Liver (tissue), 9 donors: ENCODE results near the gene PDE5A. TPM values are rescaled to one million over a fixed set of nuclear protein-coding genes. Genes with fewer than 3 reads are reported as not detected.
A peak's percentile ranks its signal among the peaks of the same experiment; 100 is the strongest.
"Not testable (repeated sequence)": the region's sequence is repeated elsewhere in the genome, so short reads cannot be mapped to it uniquely, and the experiment has no call there.

Experiments
- DNase-seq: peaks from one replicate; pipeline ENCODE4 v3.0.0-alpha.2; 2017; ENCODE audit warnings: low spot score
- H3K27ac ChIP-seq, 2 donors: one replicate each; pipeline ENCODE4 v1.7.0; 2013; ENCODE audit warnings: inconsistent platforms in 2 of 2, low read length in 2 of 2, control low read depth in 1 of 2, low read depth in 1 of 2, mild to moderate bottlenecking in 1 of 2
- H3K27me3 ChIP-seq, 4 donors: one replicate each; pipeline versions ENCODE4 v1.6.1 to v1.7.0; 2013; ENCODE audit warnings: low read length in 3 of 4, inconsistent platforms in 1 of 4, mild to moderate bottlenecking in 1 of 4, moderate library complexity in 1 of 4; ENCODE audit not compliant: control insufficient read depth in 4 of 4, insufficient read depth in 4 of 4
- H3K36me3 ChIP-seq, 4 donors: one replicate each; pipeline versions ENCODE4 v1.6.1 to v1.7.0; 2013; ENCODE audit warnings: low read length in 3 of 4, mild to moderate bottlenecking in 3 of 4, low read depth in 1 of 4, moderate library complexity in 1 of 4; ENCODE audit not compliant: control insufficient read depth in 4 of 4, insufficient read depth in 3 of 4
- H3K4me1 ChIP-seq, 4 donors: one replicate each; pipeline versions ENCODE4 v1.6.1 to v1.7.0; 2013; ENCODE audit warnings: low read length in 3 of 4, mild to moderate bottlenecking in 3 of 4, moderate library complexity in 1 of 4; ENCODE audit not compliant: control insufficient read depth in 4 of 4, insufficient read depth in 4 of 4
- H3K4me3 ChIP-seq, 3 donors: one replicate each; pipeline versions ENCODE4 v1.6.1 to v1.7.0; 2013; ENCODE audit warnings: low read length in 3 of 3, control low read depth in 1 of 3, low read depth in 1 of 3, mild to moderate bottlenecking in 1 of 3
- H3K9ac ChIP-seq, 2 donors: one replicate each; pipeline ENCODE4 v1.7.0; 2013; ENCODE audit warnings: low read length in 2 of 2, mild to moderate bottlenecking in 2 of 2, moderate library complexity in 2 of 2, control low read depth in 1 of 2, low read depth in 1 of 2
- H3K9me3 ChIP-seq, 4 donors: one replicate each; pipeline versions ENCODE4 v1.6.1 to v1.7.0; 2013; ENCODE audit warnings: low read length in 3 of 4; ENCODE audit not compliant: control insufficient read depth in 4 of 4
- EGR1 ChIP-seq, 2 donors: IDR thresholded peaks; 2 replicates each; pipeline ENCODE4 v1.6.1; 2016 to 2018; ENCODE audit warnings: antibody characterized with exemption in 2 of 2, low read depth in 2 of 2
- FOXA2 ChIP-seq: IDR thresholded peaks from 2 replicates; pipeline ENCODE4 v1.6.1; 2016; ENCODE audit warnings: antibody characterized with exemption
- GABPA ChIP-seq, 2 donors: IDR thresholded peaks in 1 of 2; conservative IDR thresholded peaks in 1 of 2; 2 replicates each; pipeline ENCODE4 v1.6.1; 2016; ENCODE audit warnings: antibody characterized with exemption in 2 of 2, mild to moderate bottlenecking in 1 of 2, moderate library complexity in 1 of 2
- HNF4A ChIP-seq, 2 donors: conservative IDR thresholded peaks; 2 replicates each; pipeline ENCODE4 v1.6.1; 2016; ENCODE audit warnings: antibody characterized with exemption in 2 of 2, mild to moderate bottlenecking in 2 of 2
- HNF4G ChIP-seq: IDR thresholded peaks from 2 replicates; pipeline ENCODE4 v1.6.1; 2016; ENCODE audit warnings: antibody characterized with exemption
- JUND ChIP-seq, 2 donors: IDR thresholded peaks; 2 replicates each; pipeline ENCODE4 v1.6.1; 2016; ENCODE audit warnings: antibody characterized with exemption in 2 of 2
- NR2F2 ChIP-seq: IDR thresholded peaks from 2 replicates; pipeline ENCODE4 v1.6.1; 2016; ENCODE audit warnings: antibody characterized with exemption
- RXRA ChIP-seq, 2 donors: IDR thresholded peaks; 2 replicates each; pipeline ENCODE4 v1.6.1; 2017 to 2018; ENCODE audit warnings: antibody characterized with exemption in 2 of 2, mild to moderate bottlenecking in 1 of 2
- SP1 ChIP-seq: IDR thresholded peaks from 2 replicates; pipeline ENCODE4 v1.6.1; 2018; ENCODE audit warnings: antibody characterized with exemption, mild to moderate bottlenecking
- TAF1 ChIP-seq: conservative IDR thresholded peaks from 2 replicates; pipeline ENCODE4 v1.6.1; 2016; ENCODE audit warnings: antibody characterized with exemption, mild to moderate bottlenecking
- YY1 ChIP-seq: IDR thresholded peaks from 2 replicates; pipeline ENCODE4 v1.6.1; 2016; ENCODE audit warnings: antibody characterized with exemption, mild to moderate bottlenecking
- WGBS: extraction: QIAGEN DNeasy Blood & Tissue Kit; methylation state at CpG from one replicate; pipeline ENCODE4 v1.1.7; 2013; 5-methylcytosine and 5-hydroxymethylcytosine counted together
- polyA plus RNA-seq, 2 donors: library from polyadenylated mRNA; stranded (reverse) in 1 of 2; unstranded in 1 of 2; fragments of 200-250 nt in 1 of 2; fragments of >200 nt in 1 of 2; fragmentation: Nextera tagmentation in 1 of 2; extraction: Ambion mirVana in 1 of 2; gene quantifications; one replicate each; pipeline versions ENCODE4 v1.2.1 to v1.2.3, GENCODE V29; 2013 to 2015
- total RNA-seq, 2 donors: library from RNA; depleted of rRNA; stranded (reverse); fragments of >200 nt; gene quantifications; one replicate each; pipeline ENCODE4 v1.2.3, GENCODE V29; 2014
- TF ChIP-seq, protein P1 (sequence below): IDR thresholded peaks from 2 replicates; pipeline ENCODE4 v1.6.1; 2016; ENCODE audit warnings: antibody characterized with exemption, mild to moderate bottlenecking
- TF ChIP-seq, protein P2 (sequence below): IDR thresholded peaks from 2 replicates; pipeline ENCODE4 v1.6.1; 2016; ENCODE audit warnings: antibody characterized with exemption
- TF ChIP-seq, protein P3 (sequence below): IDR thresholded peaks from 2 replicates; pipeline ENCODE4 v1.6.1; 2016; ENCODE audit warnings: antibody characterized with exemption
- TF ChIP-seq, protein P4 (sequence below): fragments of 150-350 bp; IDR thresholded peaks from 2 replicates; pipeline ENCODE4 v1.5.1; 2017; ENCODE audit warnings: improper control_type of control experiment, low read depth, low read length; ENCODE audit not compliant: missing input control
- donor health status: healthy.
- donor health status: healthy.
- donor health status: healthy.
- donor health status: healthy.
- donor health status: healthy.

The PDE5A gene
- total and polyA plus RNA-seq, 4 donors: 0.61 to 3.8 (median 3.0) TPM

DNA sequence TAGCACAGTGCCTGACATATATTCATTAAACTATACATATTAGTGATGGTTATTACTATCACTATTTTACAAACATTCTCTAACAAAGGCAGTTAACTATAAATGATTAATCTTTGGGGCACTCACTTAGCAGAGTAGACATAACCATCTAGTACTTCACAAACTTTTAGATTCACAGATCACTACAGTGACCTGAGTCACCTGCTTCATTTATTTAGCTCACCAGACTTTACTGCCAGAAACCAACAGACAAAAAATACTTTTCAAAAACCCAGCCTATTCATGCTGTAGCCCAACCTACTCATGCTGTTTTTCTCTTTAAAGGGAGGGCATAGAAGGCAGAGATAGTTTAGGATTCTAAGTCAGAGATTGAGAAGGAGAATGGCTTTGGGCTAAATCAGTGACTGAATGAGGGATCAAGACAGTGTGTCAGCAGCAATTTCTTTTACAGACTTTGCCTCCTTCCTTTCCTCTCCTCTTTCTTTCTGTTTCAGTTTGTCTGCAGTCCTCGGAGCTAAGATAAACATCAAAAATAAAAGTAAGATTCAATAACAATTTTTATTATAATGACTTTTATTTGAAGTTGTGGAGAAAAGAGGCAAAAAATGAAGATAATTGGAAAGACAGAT lies 34.7 kb upstream of the PDE5A start:
- Histone ChIP-seq H3K9me3 (no peaks in the 10 kb centered on the region), H3K36me3 (no peaks in the 10 kb centered on the region), H3K9ac (no peak overlapping the region), H3K27me3 (no peaks in the 10 kb centered on the region), H3K4me1 (no peaks in the 10 kb centered on the region), H3K27ac (no peak overlapping the region), H3K4me3 (peak overlapping the region in 1 of 3 donors; percentile 28)
- 16% methylated on average over 1 of the region's 1 CpG for WGBS
- TF ChIP-seq HNF4A (conservative IDR thresholded peaks at IDR 0.05) (peak in 1 of 2 donors; percentile 16), EGR1 (IDR thresholded peaks at IDR 0.05; ENCODE audit: low read depth in 2 of 2) (no peak)
- DNase-seq: no peak

- not testable (repeated sequence) for H3K27ac ChIP-seq, H3K4me1 ChIP-seq, H3K36me3 ChIP-seq, H3K9ac ChIP-seq, H3K9me3 ChIP-seq, H3K4me3 ChIP-seq, DNase-seq, H3K27me3 ChIP-seq
- 89% methylated on average over 2 of the region's 2 CpGs for WGBS
These were observed 34.0 kb upstream of the PDE5A start for GRCh38 chr4:119662612-119663011.

DNA sequence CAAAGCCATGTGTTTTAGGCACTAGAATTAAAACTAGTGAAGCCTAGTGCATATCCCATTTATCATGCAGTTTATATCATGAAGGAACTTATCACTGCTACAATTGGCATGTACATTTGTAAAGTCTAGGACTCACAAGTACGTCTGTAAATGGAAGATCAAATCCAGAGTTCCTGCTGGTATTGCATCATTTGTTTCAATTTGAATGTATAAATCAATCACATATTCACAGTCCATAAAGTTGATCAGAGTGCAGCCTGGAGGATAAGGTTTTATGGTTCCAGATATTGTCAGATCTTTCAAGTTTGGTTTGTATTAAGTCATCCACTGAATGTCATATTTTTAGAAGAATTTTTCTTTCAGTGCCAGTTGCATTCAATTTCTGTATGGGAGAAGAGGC lies 32.6 kb upstream of the PDE5A start:
- Histone ChIP-seq H3K4me3 (no peak overlapping the region), H3K4me1 (no peaks in the 10 kb centered on the region), H3K9ac (no peak overlapping the region), H3K36me3 (no peaks in the 10 kb centered on the region), H3K9me3 (no peaks in the 10 kb centered on the region), H3K27ac (no peak overlapping the region), H3K27me3 (no peaks in the 10 kb centered on the region)
- DNase-seq: no peak
- TF ChIP-seq EGR1 (IDR thresholded peaks at IDR 0.05; ENCODE audit: low read depth in 2 of 2) (no peak), NR2F2 (no peak), HNF4A (conservative IDR thresholded peaks at IDR 0.05) (no peak), TAF1 (no peak), FOXA2 (no peak), JUND (IDR thresholded peaks at IDR 0.05) (no peak), HNF4G (no peak), SP1 (no peak), GABPA (IDR thresholded peaks at IDR 0.05 in 1 of 2, conservative IDR thresholded peaks at IDR 0.05 in 1 of 2) (no peak), RXRA (IDR thresholded peaks at IDR 0.05) (no peak), YY1 (no peak)
- TF ChIP-seq, protein P1, sequence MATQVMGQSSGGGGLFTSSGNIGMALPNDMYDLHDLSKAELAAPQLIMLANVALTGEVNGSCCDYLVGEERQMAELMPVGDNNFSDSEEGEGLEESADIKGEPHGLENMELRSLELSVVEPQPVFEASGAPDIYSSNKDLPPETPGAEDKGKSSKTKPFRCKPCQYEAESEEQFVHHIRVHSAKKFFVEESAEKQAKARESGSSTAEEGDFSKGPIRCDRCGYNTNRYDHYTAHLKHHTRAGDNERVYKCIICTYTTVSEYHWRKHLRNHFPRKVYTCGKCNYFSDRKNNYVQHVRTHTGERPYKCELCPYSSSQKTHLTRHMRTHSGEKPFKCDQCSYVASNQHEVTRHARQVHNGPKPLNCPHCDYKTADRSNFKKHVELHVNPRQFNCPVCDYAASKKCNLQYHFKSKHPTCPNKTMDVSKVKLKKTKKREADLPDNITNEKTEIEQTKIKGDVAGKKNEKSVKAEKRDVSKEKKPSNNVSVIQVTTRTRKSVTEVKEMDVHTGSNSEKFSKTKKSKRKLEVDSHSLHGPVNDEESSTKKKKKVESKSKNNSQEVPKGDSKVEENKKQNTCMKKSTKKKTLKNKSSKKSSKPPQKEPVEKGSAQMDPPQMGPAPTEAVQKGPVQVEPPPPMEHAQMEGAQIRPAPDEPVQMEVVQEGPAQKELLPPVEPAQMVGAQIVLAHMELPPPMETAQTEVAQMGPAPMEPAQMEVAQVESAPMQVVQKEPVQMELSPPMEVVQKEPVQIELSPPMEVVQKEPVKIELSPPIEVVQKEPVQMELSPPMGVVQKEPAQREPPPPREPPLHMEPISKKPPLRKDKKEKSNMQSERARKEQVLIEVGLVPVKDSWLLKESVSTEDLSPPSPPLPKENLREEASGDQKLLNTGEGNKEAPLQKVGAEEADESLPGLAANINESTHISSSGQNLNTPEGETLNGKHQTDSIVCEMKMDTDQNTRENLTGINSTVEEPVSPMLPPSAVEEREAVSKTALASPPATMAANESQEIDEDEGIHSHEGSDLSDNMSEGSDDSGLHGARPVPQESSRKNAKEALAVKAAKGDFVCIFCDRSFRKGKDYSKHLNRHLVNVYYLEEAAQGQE: no peak
- TF ChIP-seq, protein P2, sequence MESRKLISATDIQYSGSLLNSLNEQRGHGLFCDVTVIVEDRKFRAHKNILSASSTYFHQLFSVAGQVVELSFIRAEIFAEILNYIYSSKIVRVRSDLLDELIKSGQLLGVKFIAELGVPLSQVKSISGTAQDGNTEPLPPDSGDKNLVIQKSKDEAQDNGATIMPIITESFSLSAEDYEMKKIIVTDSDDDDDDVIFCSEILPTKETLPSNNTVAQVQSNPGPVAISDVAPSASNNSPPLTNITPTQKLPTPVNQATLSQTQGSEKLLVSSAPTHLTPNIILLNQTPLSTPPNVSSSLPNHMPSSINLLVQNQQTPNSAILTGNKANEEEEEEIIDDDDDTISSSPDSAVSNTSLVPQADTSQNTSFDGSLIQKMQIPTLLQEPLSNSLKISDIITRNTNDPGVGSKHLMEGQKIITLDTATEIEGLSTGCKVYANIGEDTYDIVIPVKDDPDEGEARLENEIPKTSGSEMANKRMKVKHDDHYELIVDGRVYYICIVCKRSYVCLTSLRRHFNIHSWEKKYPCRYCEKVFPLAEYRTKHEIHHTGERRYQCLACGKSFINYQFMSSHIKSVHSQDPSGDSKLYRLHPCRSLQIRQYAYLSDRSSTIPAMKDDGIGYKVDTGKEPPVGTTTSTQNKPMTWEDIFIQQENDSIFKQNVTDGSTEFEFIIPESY: no peak
- TF ChIP-seq, protein P3, sequence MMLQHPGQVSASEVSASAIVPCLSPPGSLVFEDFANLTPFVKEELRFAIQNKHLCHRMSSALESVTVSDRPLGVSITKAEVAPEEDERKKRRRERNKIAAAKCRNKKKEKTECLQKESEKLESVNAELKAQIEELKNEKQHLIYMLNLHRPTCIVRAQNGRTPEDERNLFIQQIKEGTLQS: no peak
- TF ChIP-seq, protein P4, sequence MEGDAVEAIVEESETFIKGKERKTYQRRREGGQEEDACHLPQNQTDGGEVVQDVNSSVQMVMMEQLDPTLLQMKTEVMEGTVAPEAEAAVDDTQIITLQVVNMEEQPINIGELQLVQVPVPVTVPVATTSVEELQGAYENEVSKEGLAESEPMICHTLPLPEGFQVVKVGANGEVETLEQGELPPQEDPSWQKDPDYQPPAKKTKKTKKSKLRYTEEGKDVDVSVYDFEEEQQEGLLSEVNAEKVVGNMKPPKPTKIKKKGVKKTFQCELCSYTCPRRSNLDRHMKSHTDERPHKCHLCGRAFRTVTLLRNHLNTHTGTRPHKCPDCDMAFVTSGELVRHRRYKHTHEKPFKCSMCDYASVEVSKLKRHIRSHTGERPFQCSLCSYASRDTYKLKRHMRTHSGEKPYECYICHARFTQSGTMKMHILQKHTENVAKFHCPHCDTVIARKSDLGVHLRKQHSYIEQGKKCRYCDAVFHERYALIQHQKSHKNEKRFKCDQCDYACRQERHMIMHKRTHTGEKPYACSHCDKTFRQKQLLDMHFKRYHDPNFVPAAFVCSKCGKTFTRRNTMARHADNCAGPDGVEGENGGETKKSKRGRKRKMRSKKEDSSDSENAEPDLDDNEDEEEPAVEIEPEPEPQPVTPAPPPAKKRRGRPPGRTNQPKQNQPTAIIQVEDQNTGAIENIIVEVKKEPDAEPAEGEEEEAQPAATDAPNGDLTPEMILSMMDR: no peak
- WGBS: 46% methylated on average over 1 of the region's 1 CpG
